Activated gamma-delta T cell (primary cell): ENCODE results near the gene LRRC72.
"Not testable (repeated sequence)": the region's sequence is repeated elsewhere in the genome, so short reads cannot be mapped to it uniquely, and the experiment has no call there.

ENCODE experiments used
- DNase-seq: peaks from one replicate; lab custom pipeline; 2025; lab: John Stamatoyannopoulos, UW

Gene LRRC72

GRCh38 chr7:16581286-16581685 is 54.7 kb downstream of the LRRC72 start:
- no peak for DNase-seq

- DNase-seq, result no peak
These were observed 57.2 kb downstream of the LRRC72 start for GRCh38 chr7:16583834-16584233.

GRCh38 chr7:16585540-16585939 is 58.9 kb downstream of the LRRC72 start:
- no peak for DNase-seq

GRCh38 chr7:16586081-16586874 is 59.7 kb downstream of the LRRC72 start:
- no peak for DNase-seq

- DNase-seq, result no peak
These were observed 60.5 kb downstream of the LRRC72 start for GRCh38 chr7:16587129-16587528.

- DNase-seq, result no peak
These were observed 61.2 kb downstream of the LRRC72 start for GRCh38 chr7:16587790-16588189.

- no peak for DNase-seq
These were observed 63.3 kb downstream of the LRRC72 start for GRCh38 chr7:16589881-16590280.

- DNase-seq, result no peak
These were observed 63.8 kb downstream of the LRRC72 start for GRCh38 chr7:16590424-16590823.

- no peak for DNase-seq
These were observed 65.8 kb downstream of the LRRC72 start for GRCh38 chr7:16592395-16592794.

GRCh38 chr7:16594061-16594460 is 67.4 kb downstream of the LRRC72 start:
- DNase-seq, result no peak

GRCh38 chr7:16594676-16595075 is 68.1 kb downstream of the LRRC72 start:
- no peak for DNase-seq

- DNase-seq, result not testable (repeated sequence)
These were observed 69.0 kb downstream of the LRRC72 start for GRCh38 chr7:16595596-16595995.

GRCh38 chr7:16598015-16598414 is 71.4 kb downstream of the LRRC72 start:
- DNase-seq, result no peak

- DNase-seq, result no peak
These were observed 73.2 kb downstream of the LRRC72 start for GRCh38 chr7:16599860-16600259.

GRCh38 chr7:16603633-16604032 is 77.0 kb downstream of the LRRC72 start:
- no peak for DNase-seq

GRCh38 chr7:16604054-16604453 is 77.4 kb downstream of the LRRC72 start:
- no peak for DNase-seq

- DNase-seq, result no peak
These were observed 80.1 kb downstream of the LRRC72 start for GRCh38 chr7:16606704-16607103.

- no peak for DNase-seq
These were observed 83.3 kb downstream of the LRRC72 start for GRCh38 chr7:16609842-16610450.

GRCh38 chr7:16611711-16612110 is 85.1 kb downstream of the LRRC72 start:
- DNase-seq, result no peak

- no peak for DNase-seq
These were observed 88.6 kb downstream of the LRRC72 start for GRCh38 chr7:16615228-16615627.

- DNase-seq, result no peak
These were observed 89.5 kb downstream of the LRRC72 start for GRCh38 chr7:16616122-16616521.

- no peak for DNase-seq
These were observed 89.9 kb downstream of the LRRC72 start for GRCh38 chr7:16616542-16616941.

- DNase-seq, result no peak
These were observed 93.4 kb downstream of the LRRC72 start for GRCh38 chr7:16619979-16620408.

GRCh38 chr7:16626388-16626787 is 99.8 kb downstream of the LRRC72 start:
- DNase-seq, result no peak
